GM10847 (cell line): ENCODE data around the gene SLC22A4.

Source experiments
- POLR2A ChIP-seq: IDR thresholded peaks from 2 replicates; pipeline ENCODE4 v1.6.1; 2011; ENCODE audit not compliant: insufficient read length; ENCODE audit errors: extremely low read depth

The SLC22A4 gene

GRCh38 chr5:132267931-132268768, 26.0 kb upstream of the SLC22A4 start:
- no peak for TF ChIP-seq POLR2A

- no peak for TF ChIP-seq POLR2A
These were observed 25.2 kb upstream of the SLC22A4 start for GRCh38 chr5:132268769-132269551.

GRCh38 chr5:132269635-132270334, 24.4 kb upstream of the SLC22A4 start:
- TF ChIP-seq POLR2A, result no peak

- TF ChIP-seq POLR2A, result no peak
These were observed 23.9 kb upstream of the SLC22A4 start for GRCh38 chr5:132270335-132270665.

GRCh38 chr5:132270706-132271105, 23.5 kb upstream of the SLC22A4 start:
- no peak for TF ChIP-seq POLR2A

GRCh38 chr5:132271251-132272246, 22.6 kb upstream of the SLC22A4 start:
- no peak for TF ChIP-seq POLR2A

- TF ChIP-seq POLR2A, result no peak
These were observed 21.6 kb upstream of the SLC22A4 start for GRCh38 chr5:132272311-132273210.

DNA sequence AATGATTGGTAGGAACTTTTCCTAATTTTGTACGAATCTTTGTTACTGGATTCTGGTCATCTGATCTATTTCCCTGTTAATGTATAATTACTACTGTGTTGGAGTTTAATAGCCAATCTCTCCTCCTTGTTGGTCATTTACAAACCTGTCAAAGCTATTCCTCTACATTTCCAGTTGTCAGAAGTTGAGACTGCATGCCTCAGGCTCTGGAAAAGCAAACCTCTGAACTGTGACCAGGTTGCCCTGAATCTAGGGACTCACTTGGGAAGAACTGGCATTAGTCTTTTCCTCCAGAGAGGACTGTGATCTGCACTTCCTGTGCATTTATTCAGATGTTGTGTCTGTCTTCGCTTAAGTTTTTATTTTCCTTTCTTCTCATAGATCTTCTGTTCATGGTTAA, 20.6 kb upstream of the SLC22A4 start:
- no peak for TF ChIP-seq POLR2A

DNA sequence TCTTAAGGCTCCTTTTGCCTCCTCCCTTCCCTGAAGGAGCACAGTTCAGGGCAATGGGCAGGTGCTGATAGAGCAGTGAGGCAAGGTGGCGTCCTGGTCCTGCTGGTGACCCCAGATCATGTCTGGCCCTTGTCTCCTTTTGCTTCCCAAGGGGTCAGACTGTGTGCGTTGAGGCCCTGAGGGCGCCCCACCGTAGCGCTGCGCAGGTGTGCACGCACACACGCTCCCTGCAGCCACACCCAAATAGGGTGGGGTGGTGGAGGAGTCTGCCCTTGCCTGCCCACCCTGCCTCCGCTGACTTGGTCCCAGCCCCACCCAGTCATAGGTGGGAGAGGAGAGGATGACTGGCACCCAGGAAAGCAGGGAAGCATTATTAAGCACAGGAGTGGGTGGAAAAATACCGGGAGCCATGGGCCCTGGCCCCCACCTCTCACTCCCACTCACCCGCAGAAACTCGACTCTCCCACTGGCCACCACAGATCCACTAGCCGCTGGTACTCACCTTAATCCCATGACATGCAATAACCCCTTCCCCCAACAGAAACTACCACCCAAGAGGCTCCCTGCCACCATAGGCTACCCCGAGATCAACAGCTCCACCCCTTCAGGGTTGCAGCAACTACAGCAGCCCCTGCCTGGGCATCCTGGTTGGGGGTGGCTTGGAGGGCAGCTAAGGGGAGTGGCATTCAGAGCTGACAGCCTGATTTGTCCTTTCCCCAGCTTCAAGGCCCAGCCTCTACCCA, 20.0 kb upstream of the SLC22A4 start:
- TF ChIP-seq POLR2A, result no peak

- TF ChIP-seq POLR2A, result no peak
These were observed 18.6 kb upstream of the SLC22A4 start for GRCh38 chr5:132275367-132276220.

- TF ChIP-seq POLR2A, result no peak
These were observed 16.9 kb upstream of the SLC22A4 start for GRCh38 chr5:132277256-132277655.
